GM19025 (cell line): Measurements from ENCODE around the gene AP1S1.
"Not testable (repeated sequence)": the region's sequence is repeated elsewhere in the genome, so short reads cannot be mapped to it uniquely, and the experiment has no call there.

ENCODE experiments used
- ATAC-seq: cut with Tn5 transposase; IDR thresholded peaks from one replicate; pipeline ENCODE4 v1.9.1; 2021; ENCODE audit warnings: mild to moderate bottlenecking, low read depth, moderate library complexity; ENCODE audit not compliant: unreplicated experiment

Gene AP1S1

DNA sequence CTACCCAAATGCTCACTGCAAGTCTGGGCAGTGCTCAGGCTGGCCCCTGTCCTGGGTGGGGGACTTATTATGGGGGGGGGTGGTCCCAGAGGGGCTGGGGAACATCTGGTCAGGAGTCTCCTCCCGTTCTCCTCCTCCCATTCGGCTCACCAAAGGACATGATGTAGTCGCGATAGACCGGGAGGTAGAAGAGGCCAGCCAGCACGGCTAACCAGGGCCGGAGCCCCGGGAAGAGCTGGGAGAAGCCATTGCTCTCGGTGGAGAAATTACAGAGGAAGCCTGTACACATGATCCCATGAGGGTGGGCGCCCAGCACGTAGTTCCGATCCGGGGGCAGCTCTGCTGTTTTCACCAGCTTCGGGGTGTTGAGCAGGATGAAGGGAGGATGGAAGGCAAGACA lies 44.2 kb downstream of the AP1S1 start:
- ATAC-seq: no peak

DNA sequence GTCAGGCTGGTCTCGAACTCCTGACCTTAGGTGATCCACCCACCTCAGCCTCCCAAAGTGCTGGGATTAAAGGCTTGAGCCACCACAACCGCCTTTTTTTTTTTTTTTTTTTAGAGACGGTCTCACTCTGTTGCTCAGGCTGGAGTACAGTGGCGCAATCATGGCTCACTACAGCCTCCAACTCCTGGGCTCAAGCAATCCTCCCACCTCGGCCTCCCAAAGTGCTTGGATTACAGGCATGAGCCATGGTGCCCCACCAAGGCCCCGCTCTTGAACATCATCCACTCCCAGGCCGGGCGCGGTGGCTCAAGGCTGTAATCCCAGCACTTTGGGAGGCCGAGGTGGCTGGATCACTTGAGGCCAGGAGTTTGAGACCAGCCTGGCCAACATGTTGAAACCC lies 45.2 kb downstream of the AP1S1 start:
- not testable (repeated sequence) for ATAC-seq

DNA sequence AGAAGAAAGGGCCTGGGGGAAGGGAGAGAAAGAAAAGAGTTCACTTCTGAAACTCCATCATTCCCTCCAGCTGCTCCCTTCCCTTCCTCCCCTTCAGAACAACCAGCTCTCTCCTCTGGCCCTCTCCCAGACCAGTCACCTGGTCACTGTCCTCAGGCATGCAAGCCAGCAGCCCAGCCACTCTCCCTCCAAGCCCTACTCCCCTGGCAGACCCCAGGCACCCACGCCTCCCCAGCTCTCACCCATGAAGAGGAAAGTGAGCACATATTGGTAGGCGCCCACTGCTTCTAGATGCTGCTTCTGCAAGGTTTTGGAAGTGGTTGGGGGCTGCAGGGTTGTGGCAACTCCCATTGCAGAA lies 46.2 kb downstream of the AP1S1 start:
- no peak for ATAC-seq

DNA sequence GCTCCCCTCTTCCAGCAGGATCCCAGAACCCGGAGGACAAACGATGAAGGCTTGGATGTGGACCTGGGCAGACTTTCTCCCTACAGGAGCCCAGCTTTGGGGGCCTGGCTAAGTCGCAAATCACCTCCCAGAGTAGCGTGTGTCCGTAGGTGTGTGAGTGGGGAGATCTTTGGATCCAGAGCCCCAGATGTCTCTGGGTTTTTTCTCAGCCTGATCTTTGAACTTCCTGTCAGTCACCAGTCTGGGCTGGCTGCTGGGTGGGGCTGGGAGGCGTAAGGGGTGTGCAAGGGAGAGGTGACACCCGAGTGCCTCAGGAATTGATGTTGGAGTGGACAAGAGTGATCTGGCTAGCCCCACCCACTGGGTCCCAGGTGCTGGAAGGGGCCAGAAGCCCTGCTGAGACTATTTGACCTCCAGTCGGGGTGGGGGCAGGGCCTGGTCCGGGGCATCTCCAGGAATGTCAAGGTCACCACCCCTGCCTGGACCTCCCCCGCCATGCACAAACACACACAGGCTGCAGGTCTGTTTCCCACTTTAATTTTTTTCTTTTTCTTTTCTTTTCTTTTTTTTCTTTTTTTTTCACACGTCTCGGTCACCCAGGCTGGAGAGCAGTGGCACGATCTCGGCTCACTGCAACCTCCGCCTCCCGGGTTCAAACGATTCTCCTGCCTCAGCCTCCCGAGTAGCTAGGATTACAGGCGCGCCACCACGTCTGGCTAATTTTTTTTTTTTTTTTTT lies 46.8 kb downstream of the AP1S1 start, which contains the start of gene MOGAT3:
MOGAT3 (minus strand) TSS at position 175 of the 738 bp plus-strand sequence. CDS start 182 bp downstream, outside the sequence.
- ATAC-seq: no peak

DNA sequence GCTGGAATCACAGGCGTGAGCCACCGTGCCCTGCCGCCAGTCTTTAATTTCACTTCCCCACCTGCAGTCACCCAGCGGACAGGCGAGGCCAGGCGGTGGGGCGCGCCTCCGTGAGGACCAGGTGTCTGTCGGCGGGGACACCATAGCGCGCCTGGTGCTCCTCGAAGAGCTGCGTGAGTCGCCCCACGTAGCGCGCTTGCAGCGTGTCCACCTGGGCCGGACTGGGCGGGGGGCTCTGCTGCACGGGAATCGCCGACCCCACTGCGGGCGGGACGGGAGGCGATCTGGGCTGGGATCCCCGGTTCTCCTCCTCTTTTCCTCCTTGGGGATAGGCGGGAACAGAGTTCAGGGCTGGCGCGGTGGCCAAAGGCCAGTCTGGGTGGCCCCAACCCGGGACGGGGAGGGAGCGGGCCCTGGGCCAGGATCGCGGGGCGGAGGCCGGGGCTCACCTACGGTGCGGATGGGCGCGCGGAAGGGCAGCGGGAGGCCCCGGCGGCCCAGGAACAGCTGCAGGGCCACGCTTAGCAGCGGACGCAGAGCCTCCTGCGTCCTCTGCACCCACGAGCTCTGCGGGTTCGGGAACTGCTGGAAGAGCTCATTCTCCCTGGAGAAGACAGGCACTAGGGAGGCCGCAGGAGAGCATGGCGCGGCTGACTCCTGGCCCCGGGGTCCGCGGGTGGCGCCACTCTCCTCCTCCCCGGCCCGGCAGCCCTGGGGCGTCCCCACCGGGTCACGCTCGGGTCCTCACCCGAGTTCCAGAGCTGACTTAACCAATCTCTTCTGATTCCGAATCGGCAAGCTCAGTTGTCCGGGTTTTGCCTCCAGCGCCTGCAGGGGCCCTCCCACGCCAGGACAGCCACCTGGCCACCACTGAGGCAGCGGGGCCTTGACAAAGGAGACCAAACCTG lies 47.7 kb downstream of the AP1S1 start:
- ATAC-seq: no peak

DNA sequence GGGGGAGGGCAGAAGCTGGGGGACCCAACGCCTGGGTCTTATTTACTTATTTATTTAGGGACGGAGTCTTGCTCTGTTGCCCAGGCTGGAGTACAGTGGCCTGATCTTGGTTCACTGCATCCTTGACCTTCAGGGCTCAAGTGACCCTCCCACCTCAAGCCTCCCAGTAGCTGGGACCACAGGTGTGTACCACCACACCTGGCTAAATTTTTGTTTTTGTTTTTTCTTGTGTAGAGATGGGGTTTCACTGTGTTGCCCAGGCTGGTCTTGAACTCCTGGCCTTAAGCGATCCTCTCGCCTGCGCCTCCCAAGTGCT lies 48.3 kb downstream of the AP1S1 start:
- ATAC-seq: no peak

DNA sequence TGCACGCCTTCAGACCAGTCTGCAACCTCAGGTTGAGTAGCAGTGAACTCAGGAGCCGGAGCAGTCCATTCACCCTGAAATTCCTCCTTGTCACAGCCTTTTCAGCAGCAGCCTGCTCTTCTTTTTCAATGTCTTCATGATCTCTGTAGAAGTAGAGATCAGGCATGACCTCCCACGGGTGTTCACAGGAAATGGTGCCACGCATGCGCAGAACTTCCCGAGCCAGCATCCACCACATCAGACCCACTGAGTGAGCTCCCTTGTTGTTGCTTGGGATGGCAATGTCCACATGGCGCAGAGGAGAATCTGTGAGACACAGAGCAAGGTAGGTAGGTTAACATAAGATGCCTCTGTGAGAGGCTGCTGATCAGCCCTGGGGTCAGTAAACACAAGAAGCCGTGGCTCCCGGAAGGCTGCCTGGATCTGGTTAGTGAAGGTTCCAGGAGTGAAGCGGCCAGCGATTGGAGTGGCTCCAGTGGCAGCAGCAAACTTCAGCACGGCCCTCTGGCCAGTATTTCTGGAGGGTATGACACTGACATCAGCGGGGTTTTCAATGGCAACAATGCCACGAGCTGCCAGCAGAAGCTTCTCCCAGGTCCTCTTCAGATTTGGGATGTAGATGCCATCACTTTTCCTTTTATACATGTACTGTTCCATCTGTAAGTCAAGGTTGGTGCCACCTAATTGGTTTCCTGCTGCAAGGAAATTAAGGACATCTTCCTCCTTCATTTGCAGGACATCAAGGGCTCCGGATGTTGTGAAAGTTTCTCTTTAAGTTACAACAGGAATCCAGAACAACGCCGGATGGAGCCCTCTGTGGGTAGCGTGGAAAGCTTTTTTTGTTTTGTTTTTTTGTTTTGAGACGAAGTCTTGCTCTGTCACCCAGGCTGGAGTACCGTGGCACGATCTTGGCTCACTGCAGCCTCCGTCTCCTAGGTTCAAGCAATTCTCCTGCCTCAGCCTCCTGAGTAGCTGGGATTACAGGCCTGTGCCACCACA lies 49.8 kb downstream of the AP1S1 start:
- ATAC-seq: not testable (repeated sequence)

DNA sequence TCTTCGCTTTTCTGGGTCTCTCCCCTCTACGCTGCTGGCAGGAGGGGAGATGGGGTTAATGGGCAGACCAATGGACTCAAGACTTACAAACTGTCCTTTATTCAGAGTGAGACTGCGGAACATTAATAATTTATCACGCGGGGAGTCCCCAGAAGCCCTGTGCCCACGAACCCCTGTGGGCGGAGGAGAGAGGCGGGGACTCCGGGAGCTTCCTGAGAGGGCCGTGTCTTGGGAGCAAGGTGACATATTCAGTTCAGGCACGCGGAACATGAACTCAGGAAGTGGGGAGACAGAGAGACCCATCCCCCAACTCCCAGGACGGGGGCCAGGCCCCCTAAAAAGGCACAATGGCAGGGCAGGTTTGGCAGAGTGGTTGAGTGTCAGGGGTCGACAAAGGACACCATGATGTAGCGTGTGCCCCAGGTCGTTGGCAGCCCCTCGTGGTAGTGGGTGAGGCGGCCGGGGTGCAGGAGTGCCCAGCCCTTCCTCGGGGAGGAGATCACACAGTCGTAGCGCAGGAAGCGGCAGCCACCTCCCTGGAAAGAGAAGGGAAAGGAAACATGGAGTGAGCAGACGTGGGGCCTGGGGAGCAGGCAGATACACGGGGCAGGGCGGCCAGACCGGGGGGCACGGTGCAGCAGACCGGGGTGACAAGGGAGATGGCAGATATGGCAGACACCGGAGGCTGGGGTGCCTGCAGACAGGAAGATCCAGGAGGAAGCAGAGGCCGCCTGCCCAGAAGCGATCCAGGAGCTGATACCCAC lies 51.8 kb downstream of the AP1S1 start:
- no peak for ATAC-seq

DNA sequence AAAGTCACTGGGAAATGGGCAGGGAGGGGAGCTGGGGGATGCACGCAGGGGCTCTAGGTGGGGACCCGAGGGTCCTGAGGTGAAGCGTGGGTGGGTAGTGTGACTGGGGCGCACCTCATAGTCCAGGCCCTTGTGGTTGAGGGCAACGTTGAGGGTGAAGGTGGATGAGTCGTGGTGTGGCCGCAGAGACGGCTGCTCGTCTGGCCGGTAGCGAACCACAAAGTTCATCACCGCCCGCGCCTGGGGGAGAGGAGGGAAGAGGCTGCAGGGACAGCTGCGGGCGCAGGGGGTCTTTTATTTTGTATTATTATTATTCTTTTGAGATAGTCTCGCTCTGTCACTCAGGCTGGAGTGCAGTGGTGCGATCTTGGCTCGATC lies 52.4 kb downstream of the AP1S1 start:
- no peak for ATAC-seq

DNA sequence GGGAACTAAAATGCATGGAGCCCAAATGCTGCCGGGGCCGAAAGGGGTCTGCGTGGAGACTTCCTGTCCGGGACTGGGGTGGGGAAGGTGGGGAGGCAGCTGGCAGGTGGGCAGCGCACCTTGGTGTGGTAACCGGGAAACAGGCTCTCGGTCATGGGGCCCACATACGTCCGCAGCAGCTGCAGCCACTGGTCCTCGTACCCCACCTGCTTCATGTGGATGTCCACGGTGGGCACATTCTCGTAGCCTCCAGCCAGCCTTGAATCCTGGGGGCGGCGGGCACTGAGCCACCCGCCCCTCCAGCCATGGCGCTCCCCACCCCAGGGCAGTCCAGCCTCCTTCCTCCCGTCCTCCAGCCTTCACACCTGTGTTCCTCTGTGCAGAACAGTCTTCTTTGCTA lies 53.2 kb downstream of the AP1S1 start:
- no peak for ATAC-seq

DNA sequence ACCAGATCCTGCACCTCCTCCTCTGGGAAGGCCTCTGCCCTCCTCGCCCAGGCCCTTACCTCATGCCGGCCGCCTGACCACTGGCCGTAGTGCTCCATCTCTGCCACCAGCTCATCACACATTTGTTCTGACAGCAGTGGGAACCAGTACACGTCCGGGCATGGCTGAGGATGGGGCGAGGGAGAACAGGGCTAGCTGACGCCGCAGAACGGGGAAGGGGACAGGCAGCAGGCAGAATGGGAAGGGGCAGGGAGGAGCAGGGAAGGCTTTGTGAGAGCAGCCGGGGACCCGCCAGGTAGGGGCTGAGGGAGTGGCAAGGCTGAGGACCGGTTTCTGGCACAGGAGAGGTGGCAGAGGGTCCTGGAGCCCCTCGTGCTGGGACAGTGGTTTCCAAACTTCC lies 54.5 kb downstream of the AP1S1 start:
- ATAC-seq: no peak

DNA sequence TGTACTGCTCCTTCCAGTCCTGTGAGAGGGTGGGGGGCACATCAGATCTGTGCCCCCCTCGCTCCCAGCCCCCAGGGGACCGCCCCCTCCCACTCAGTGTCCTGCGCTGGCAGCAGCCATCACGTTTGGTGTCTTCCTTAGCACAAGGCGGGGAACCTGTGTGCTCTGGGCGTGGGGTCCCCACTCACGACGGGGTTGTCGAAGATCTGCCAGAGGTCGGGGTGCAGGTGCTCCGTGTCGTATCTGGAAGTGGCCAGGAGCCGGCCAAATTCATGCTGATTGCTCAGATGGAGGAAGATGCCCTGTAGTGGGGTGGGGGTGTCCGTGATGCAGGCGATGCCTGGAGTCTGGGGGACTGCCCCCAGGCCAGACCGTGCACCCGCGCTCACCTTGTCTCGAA lies 55.9 kb downstream of the AP1S1 start:
- no peak for ATAC-seq
